SU-DHL-6 (cell line): Measurements from ENCODE around the gene AGPAT3.

Source experiments
- H2AFZ ChIP-seq: fragments of 200-600 bp; sonication (generic); 2 replicates; pipeline ENCODE4 v1.6.1; 2014; ENCODE audit warnings: low read depth, mild to moderate bottlenecking, moderate library complexity, mixed read lengths, antibody characterized with exemption, low read length; ENCODE audit not compliant: severe bottlenecking
- H3F3A ChIP-seq: fragments of 200-600 bp; shearing (Covaris generic); 2 replicates; pipeline ENCODE4 v1.6.0; 2016; ENCODE audit warnings: antibody characterized with exemption, mild to moderate bottlenecking; ENCODE audit not compliant: insufficient read depth
- H3K27ac ChIP-seq: fragments of 200-600 bp; sonication (generic); 2 replicates; pipeline ENCODE4 v1.5.1; 2016; ENCODE audit warnings: low read depth, mild to moderate bottlenecking, low read length, moderate library complexity, mixed read lengths
- H3K27me3 ChIP-seq: fragments of 200-600 bp; sonication (generic), shearing (Covaris generic); 2 replicates; pipeline ENCODE4 v1.6.0; 2014; ENCODE audit warnings: mild to moderate bottlenecking, low read length
- H3K36me3 ChIP-seq: fragments of 200-600 bp; sonication (generic); 2 replicates; pipeline ENCODE4 v1.6.1; 2014; ENCODE audit warnings: mild to moderate bottlenecking, low read length, mixed read lengths
- H3K4me2 ChIP-seq: fragments of 300-600, 200-600 bp; shearing (Covaris generic), sonication (generic); 2 replicates; pipeline ENCODE4 v1.6.0; 2014; ENCODE audit warnings: low read length, low read depth, mild to moderate bottlenecking; ENCODE audit not compliant: poor library complexity, severe bottlenecking
- H3K4me3 ChIP-seq: fragments of 200-600 bp; sonication (generic); 2 replicates; pipeline ENCODE4 v1.5.1; 2014; ENCODE audit warnings: antibody characterized with exemption, low read length, mild to moderate bottlenecking, mixed read lengths; ENCODE audit not compliant: insufficient read depth, poor library complexity, severe bottlenecking
- H3K79me2 ChIP-seq: fragments of 200-600 bp; sonication (generic); 2 replicates; pipeline ENCODE4 v1.6.1; 2014; ENCODE audit warnings: mild to moderate bottlenecking, low read length, moderate library complexity; ENCODE audit not compliant: insufficient read depth
- H3K9ac ChIP-seq: fragments of 200-600 bp; sonication (generic); 2 replicates; pipeline ENCODE4 v1.7.0; 2014; ENCODE audit warnings: mild to moderate bottlenecking, low read length
- H3K9me2 ChIP-seq: fragments of 200-600 bp; sonication (generic); replicated peaks from 2 replicates; pipeline ENCODE4 v1.6.1; 2014; ENCODE audit warnings: low read length; ENCODE audit not compliant: insufficient read depth
- H3K9me3 ChIP-seq: fragments of 200-600 bp; sonication (generic); 2 replicates; pipeline ENCODE4 v1.6.1; 2014; ENCODE audit warnings: low read length, mixed read lengths; ENCODE audit not compliant: insufficient read depth
- H4K20me1 ChIP-seq: fragments of 200-600 bp; sonication (generic); 2 replicates; pipeline ENCODE4 v1.6.1; 2014; ENCODE audit warnings: low read depth, mild to moderate bottlenecking, antibody characterized with exemption, low read length, moderate library complexity, mixed read lengths
- CTCF ChIP-seq: fragments of 200-600 bp; sonication (generic); IDR thresholded peaks from one replicate; pipeline ENCODE4 v1.5.1; 2017; ENCODE audit warnings: antibody characterized with exemption, mild to moderate bottlenecking, low read length, moderate library complexity; ENCODE audit not compliant: insufficient read depth, poor library complexity, severe bottlenecking
- EZH2phosphoT487 ChIP-seq: fragments of 200-600 bp; sonication (generic), shearing (Covaris generic); conservative IDR thresholded peaks from 2 replicates; pipeline ENCODE4 v1.6.1; 2018; ENCODE audit warnings: mild to moderate bottlenecking, antibody characterized with exemption, low read length, moderate library complexity, mixed read lengths

The AGPAT3 gene

GRCh38 chr21:43981871-43982210, 116.8 kb downstream of the AGPAT3 start:
- TF ChIP-seq CTCF (no peak), EZH2phosphoT487 (no peak)
- no peaks in the 10 kb centered on the region for H3K36me3 ChIP-seq
- no peaks in the 10 kb centered on the region for H3F3A ChIP-seq

GRCh38 chr21:43982489-43983078, 117.6 kb downstream of the AGPAT3 start:
- Histone ChIP-seq H3K4me2 (no peak overlapping the region), H3K9me3 (no peaks in the 10 kb centered on the region), H3K9ac (no peak overlapping the region), H4K20me1 (no peaks in the 10 kb centered on the region), H3F3A (no peaks in the 10 kb centered on the region), H3K36me3 (no peaks in the 10 kb centered on the region), H3K27me3 (no peaks in the 10 kb centered on the region), H3K9me2 (no peaks in the 10 kb centered on the region), H3K4me3 (no peak overlapping the region), H3K79me2 (no peaks in the 10 kb centered on the region), H2AFZ (no peak overlapping the region), H3K27ac (no peak overlapping the region)
- no peak for TF ChIP-seq CTCF
- TF ChIP-seq EZH2phosphoT487 = no peak

More at GRCh38 chr21:43981871-43982210, 116.8 kb downstream of the AGPAT3 start:
- no peaks in the 10 kb centered on the region for H3K79me2 ChIP-seq
- H4K20me1 ChIP-seq = no peaks in the 10 kb centered on the region
- H3K27ac ChIP-seq = no peak overlapping the region
- H3K4me3 ChIP-seq = no peak overlapping the region
- H2AFZ ChIP-seq = no peak overlapping the region
- no peak overlapping the region for H3K9ac ChIP-seq
- no peaks in the 10 kb centered on the region for H3K9me2 ChIP-seq
- H3K4me2 ChIP-seq = no peak overlapping the region
- no peaks in the 10 kb centered on the region for H3K9me3 ChIP-seq
- H3K27me3 ChIP-seq = no peaks in the 10 kb centered on the region

GRCh38 chr21:43983390-43983789, 118.4 kb downstream of the AGPAT3 start:
- H3K27me3 ChIP-seq = no peaks in the 10 kb centered on the region
- no peak for TF ChIP-seq CTCF
- no peak for TF ChIP-seq EZH2phosphoT487
- no peaks in the 10 kb centered on the region for H3F3A ChIP-seq
- no peak overlapping the region for H2AFZ ChIP-seq
- no peak overlapping the region for H3K27ac ChIP-seq
- no peak overlapping the region for H3K4me2 ChIP-seq
- H3K4me3 ChIP-seq = no peak overlapping the region
- no peaks in the 10 kb centered on the region for H3K9me2 ChIP-seq
- no peaks in the 10 kb centered on the region for H4K20me1 ChIP-seq
- no peaks in the 10 kb centered on the region for H3K9me3 ChIP-seq
- no peak overlapping the region for H3K9ac ChIP-seq
- no peaks in the 10 kb centered on the region for H3K79me2 ChIP-seq
- no peaks in the 10 kb centered on the region for H3K36me3 ChIP-seq
